Measurements from ENCODE around the gene MAN1C1. TPM values are rescaled to one million over a fixed set of nuclear protein-coding genes. Genes with fewer than 3 reads are reported as not detected.

MAN1C1 gene
- total and polyA plus RNA-seq, 10 of the 15 experiments (the other 5 are each of a cell fraction or from before 2014, with no cell fraction given): 0.12 to 0.56 (median 0.22) TPM; not detected in 3

GRCh38 chr1:25799352-25799934 lies 182.9 kb downstream of the MAN1C1 start:
- Histone ChIP-seq H3K27ac (ENCODE audit: control insufficient read depth, insufficient read depth) (no peak overlapping the region), H3K4me2 (ENCODE audit: control insufficient read depth, insufficient read depth) (peak overlapping the region; percentile 53; the same call in 1 of the 2 replicates), H3K36me3 (ENCODE audit: control insufficient read depth in 2 of 2, insufficient read depth in 2 of 2, low read length in 1 of 2) (no peaks in the 10 kb centered on the region), H4K20me1 (ENCODE audit: control insufficient read depth, insufficient read depth) (no peaks in the 10 kb centered on the region), H3K9me3 (replicated peaks; ENCODE audit: control insufficient read depth, insufficient read depth, low read length) (no peaks in the 10 kb centered on the region; the same call in 2 of the 3 replicates), H2AFZ (ENCODE audit: control insufficient read depth, low read depth, low read length) (peak overlapping the region; percentile 67), H3K79me2 (ENCODE audit: control insufficient read depth, insufficient read depth, low read length) (no peaks in the 10 kb centered on the region), H3K27me3 (replicated peaks in 1 of 2; ENCODE audit: control insufficient read depth in 2 of 2, insufficient read depth in 2 of 2, low read length in 1 of 2) (no peaks in the 10 kb centered on the region; a peak in 1 of 4 replicates), H3K9ac (ENCODE audit: control insufficient read depth, insufficient read depth, low read length) (no peak overlapping the region; the same call in 1 of the 2 replicates), H3K4me1 (ENCODE audit: control insufficient read depth, insufficient read depth, low read length) (peaks cover 25% of the 10 kb centered on the region), H3K4me3 (no peak overlapping the region)
- no TSS peak for BruUV-seq (replicated peaks)
- WGBS (ENCODE audit: insufficient coverage, insufficient replicate concordance, low lambda C conversion rate, missing lambda C conversion rate): 54% methylated on average over 11 of the region's 12 CpGs
- intact Hi-C loops (cut with micrococcal nuclease; ENCODE audit: unreplicated experiment) (loop anchor here (5.0 kb wide), 1 partner anchor 297 kb away; no protein-coding TSS in a partner anchor), in situ Hi-C loops (cut with MboI) (loop anchor here (5.0 kb wide), 1 partner anchor 187 kb away; no protein-coding TSS in a partner anchor)
- FAIRE-seq (no peak), DNase-seq (ENCODE audit: low read depth, low spot score) (no peak), ATAC-seq (no peak)
- ChIA-PET CTCF (interaction anchor here (0.6 to 8.4 kb wide), 6 partner anchors 12 to 601 kb away, joined by 3 to 63 read pairs (median 9); no protein-coding TSS in a partner anchor), SMC1A (ENCODE audit: uncharacterized antibody, unreplicated experiment) (interaction anchor here (0.7 to 2.4 kb wide), 3 partner anchors 10 to 191 kb away, joined by 3 to 13 read pairs (median 3); no protein-coding TSS in a partner anchor), POLR2A (no interaction called here), RAD21 (ENCODE audit: unreplicated experiment) (interaction anchor here (0.8 to 1.8 kb wide), 3 partner anchors 10 to 190 kb away, joined by 3 to 8 read pairs (median 5); no protein-coding TSS in a partner anchor)
- TF ChIP-seq ZSCAN29 (IDR thresholded peaks at IDR 0.05): no peak
- no peak for TF ChIP-seq TBL1XR1 (IDR thresholded peaks at IDR 0.05; ENCODE audit: low read depth, low read length)
- no peak for TF ChIP-seq SMARCA5 (IDR thresholded peaks at IDR 0.05)
- TF ChIP-seq BCL11A (IDR thresholded peaks at IDR 0.05; ENCODE audit: low read depth, low read length): no peak
- TF ChIP-seq, protein P1, sequence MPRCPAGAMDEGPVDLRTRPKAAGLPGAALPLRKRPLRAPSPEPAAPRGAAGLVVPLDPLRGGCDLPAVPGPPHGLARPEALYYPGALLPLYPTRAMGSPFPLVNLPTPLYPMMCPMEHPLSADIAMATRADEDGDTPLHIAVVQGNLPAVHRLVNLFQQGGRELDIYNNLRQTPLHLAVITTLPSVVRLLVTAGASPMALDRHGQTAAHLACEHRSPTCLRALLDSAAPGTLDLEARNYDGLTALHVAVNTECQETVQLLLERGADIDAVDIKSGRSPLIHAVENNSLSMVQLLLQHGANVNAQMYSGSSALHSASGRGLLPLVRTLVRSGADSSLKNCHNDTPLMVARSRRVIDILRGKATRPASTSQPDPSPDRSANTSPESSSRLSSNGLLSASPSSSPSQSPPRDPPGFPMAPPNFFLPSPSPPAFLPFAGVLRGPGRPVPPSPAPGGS (IDR thresholded peaks at IDR 0.05; ENCODE audit: borderline replicate concordance, insufficient read depth, low read depth, low read length, poor library complexity, severe bottlenecking): no peak
- no peak for TF ChIP-seq RUNX3 (IDR thresholded peaks at IDR 0.05; ENCODE audit: low read length)
- no peak for TF ChIP-seq HDAC6 (IDR thresholded peaks at IDR 0.05; ENCODE audit: unreplicated experiment)
- no peak for TF ChIP-seq EED (IDR thresholded peaks at IDR 0.05; ENCODE audit: low read depth)

Data from GM12878 (cell line).